ENCODE measurements around the gene NLRC4.

NLRC4 gene

DNA sequence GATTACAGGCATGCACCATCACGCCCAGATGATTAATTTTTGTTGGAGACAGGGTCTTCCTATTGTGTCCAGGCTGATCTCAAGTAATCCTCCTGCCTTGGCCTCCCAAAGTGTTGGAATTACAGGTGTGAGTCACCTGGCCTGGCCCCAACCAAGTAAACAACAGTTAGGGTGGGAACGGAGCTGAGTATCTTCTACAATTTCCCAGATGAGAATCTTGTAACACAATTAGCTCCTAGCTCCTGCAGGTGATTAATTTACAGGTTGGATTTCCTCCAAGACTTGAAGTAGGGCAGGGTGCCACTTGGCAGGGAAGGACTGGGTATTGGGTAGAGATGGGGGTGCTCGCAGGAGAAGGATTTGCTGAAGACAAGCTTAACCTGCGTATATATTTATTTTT lies 17.8 kb downstream of the NLRC4 start:
- H3K27ac ChIP-seq (ENCODE audit: low read depth, low read length), result no peak overlapping the region
- no peaks in the 10 kb centered on the region for H3K4me1 ChIP-seq (ENCODE audit: control insufficient read depth, low read length)
- no peaks in the 10 kb centered on the region for H3F3A ChIP-seq (ENCODE audit: control insufficient read depth, insufficient read depth)
- no peak overlapping the region for H3K4me2 ChIP-seq (ENCODE audit: low read length)
- H3K27me3 ChIP-seq (ENCODE audit: control insufficient read depth, low read length), result no peaks in the 10 kb centered on the region
- no peaks in the 10 kb centered on the region for H4K20me1 ChIP-seq (ENCODE audit: control insufficient read depth, insufficient read depth, low read depth, low read length)
- TF ChIP-seq EZH2phosphoT487 (IDR thresholded peaks at IDR 0.05; ENCODE audit: borderline replicate concordance, low read length), result no peak
- no peak for TF ChIP-seq CTCF (IDR thresholded peaks at IDR 0.05; ENCODE audit: low read depth, low read length, poor library complexity, severe bottlenecking)
- H3K79me2 ChIP-seq (ENCODE audit: control insufficient read depth, low read length), result no peaks in the 10 kb centered on the region
- H3K9me3 ChIP-seq (ENCODE audit: control insufficient read depth, insufficient read depth, low read length), result no peaks in the 10 kb centered on the region
- no peaks in the 10 kb centered on the region for H3K36me3 ChIP-seq (ENCODE audit: control insufficient read depth, low read length)
- no peak overlapping the region for H3K4me3 ChIP-seq (ENCODE audit: low read length)
- no peaks in the 10 kb centered on the region for H3K9me2 ChIP-seq (replicated peaks; ENCODE audit: control insufficient read depth, low read length)

- Histone ChIP-seq H3K27me3 (ENCODE audit: control insufficient read depth, low read length) (no peaks in the 10 kb centered on the region), H3K4me1 (ENCODE audit: control insufficient read depth, low read length) (no peaks in the 10 kb centered on the region), H3K9me2 (replicated peaks; ENCODE audit: control insufficient read depth, low read length) (no peaks in the 10 kb centered on the region), H4K20me1 (ENCODE audit: control insufficient read depth, insufficient read depth, low read depth, low read length) (no peaks in the 10 kb centered on the region), H3F3A (ENCODE audit: control insufficient read depth, insufficient read depth) (no peaks in the 10 kb centered on the region), H3K9me3 (ENCODE audit: control insufficient read depth, insufficient read depth, low read length) (no peaks in the 10 kb centered on the region), H3K79me2 (ENCODE audit: control insufficient read depth, low read length) (no peaks in the 10 kb centered on the region), H3K27ac (ENCODE audit: low read depth, low read length) (no peak overlapping the region), H3K4me3 (ENCODE audit: low read length) (no peak overlapping the region), H3K4me2 (ENCODE audit: low read length) (no peak overlapping the region), H3K36me3 (ENCODE audit: control insufficient read depth, low read length) (no peaks in the 10 kb centered on the region)
- TF ChIP-seq CTCF (IDR thresholded peaks at IDR 0.05; ENCODE audit: low read depth, low read length, poor library complexity, severe bottlenecking) (no peak), EZH2phosphoT487 (IDR thresholded peaks at IDR 0.05; ENCODE audit: borderline replicate concordance, low read length) (no peak)
Measured at GRCh38 chr2:32242331-32242730, 22.4 kb downstream of the NLRC4 start.

- Histone ChIP-seq H3K27ac (ENCODE audit: low read depth, low read length) (no peak overlapping the region), H3K4me3 (ENCODE audit: low read length) (no peak overlapping the region), H3K27me3 (ENCODE audit: control insufficient read depth, low read length) (no peaks in the 10 kb centered on the region), H3K36me3 (ENCODE audit: control insufficient read depth, low read length) (no peaks in the 10 kb centered on the region), H3K4me1 (ENCODE audit: control insufficient read depth, low read length) (no peaks in the 10 kb centered on the region), H3K9me2 (replicated peaks; ENCODE audit: control insufficient read depth, low read length) (no peaks in the 10 kb centered on the region), H3K4me2 (ENCODE audit: low read length) (no peak overlapping the region), H4K20me1 (ENCODE audit: control insufficient read depth, insufficient read depth, low read depth, low read length) (no peaks in the 10 kb centered on the region), H3K79me2 (ENCODE audit: control insufficient read depth, low read length) (no peaks in the 10 kb centered on the region), H3F3A (ENCODE audit: control insufficient read depth, insufficient read depth) (no peaks in the 10 kb centered on the region), H3K9me3 (ENCODE audit: control insufficient read depth, insufficient read depth, low read length) (no peaks in the 10 kb centered on the region)
- TF ChIP-seq EZH2phosphoT487 (IDR thresholded peaks at IDR 0.05; ENCODE audit: borderline replicate concordance, low read length) (no peak), CTCF (IDR thresholded peaks at IDR 0.05; ENCODE audit: low read depth, low read length, poor library complexity, severe bottlenecking) (no peak)
Measured at GRCh38 chr2:32237996-32238395, 26.7 kb downstream of the NLRC4 start.

DNA sequence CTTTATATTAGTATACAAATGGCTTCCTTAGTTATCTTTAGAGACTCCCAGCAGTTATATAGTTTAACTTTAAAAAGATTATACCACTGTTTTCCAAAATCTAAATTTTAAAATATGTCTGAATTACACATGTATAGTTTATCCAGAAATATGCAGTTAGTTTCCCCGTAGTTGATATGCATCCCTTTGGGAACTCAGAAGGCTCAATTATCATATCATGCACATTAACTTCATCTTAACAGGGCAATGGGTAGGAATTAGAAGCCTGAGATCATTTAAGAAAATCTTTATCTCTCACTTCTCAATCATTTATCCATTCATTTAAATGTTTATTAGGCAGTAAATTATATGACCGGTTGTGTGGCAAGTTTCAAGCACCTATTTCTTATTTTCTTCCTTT lies 27.2 kb downstream of the NLRC4 start:
- Histone ChIP-seq H4K20me1 (ENCODE audit: control insufficient read depth, insufficient read depth, low read depth, low read length) (no peaks in the 10 kb centered on the region), H3K4me2 (ENCODE audit: low read length) (no peak overlapping the region), H3K4me1 (ENCODE audit: control insufficient read depth, low read length) (no peaks in the 10 kb centered on the region), H3K9me2 (replicated peaks; ENCODE audit: control insufficient read depth, low read length) (no peaks in the 10 kb centered on the region), H3K36me3 (ENCODE audit: control insufficient read depth, low read length) (no peaks in the 10 kb centered on the region), H3K27me3 (ENCODE audit: control insufficient read depth, low read length) (no peaks in the 10 kb centered on the region), H3F3A (ENCODE audit: control insufficient read depth, insufficient read depth) (no peaks in the 10 kb centered on the region), H3K4me3 (ENCODE audit: low read length) (no peak overlapping the region), H3K27ac (ENCODE audit: low read depth, low read length) (no peak overlapping the region), H3K9me3 (ENCODE audit: control insufficient read depth, insufficient read depth, low read length) (no peaks in the 10 kb centered on the region), H3K79me2 (ENCODE audit: control insufficient read depth, low read length) (no peaks in the 10 kb centered on the region)
- TF ChIP-seq EZH2phosphoT487 (IDR thresholded peaks at IDR 0.05; ENCODE audit: borderline replicate concordance, low read length) (no peak), CTCF (IDR thresholded peaks at IDR 0.05; ENCODE audit: low read depth, low read length, poor library complexity, severe bottlenecking) (no peak)

All from DOHH2 (cell line).